CD8-positive, alpha-beta memory T cell (primary cell): ENCODE results near the gene M1AP. TPM values are rescaled to one million over a fixed set of nuclear protein-coding genes. Genes with fewer than 3 reads are reported as not detected.

Source experiments
- CTCF ChIA-PET: fragments of 350-600 bp; sonication (Branson Sonifier 250); formaldehyde crosslinking; loops from one replicate; lab custom pipeline; 2021; ENCODE audit warnings: antibody characterized with exemption; lab: Charles Lee
- POLR2A ChIA-PET: fragments of 350-600 bp; sonication (Branson Sonifier 250); formaldehyde crosslinking; loops from one replicate; lab custom pipeline; 2021; ENCODE audit warnings: antibody characterized with exemption; lab: Charles Lee
- DNase-seq, 5 donors: peaks; one replicate each; pipeline versions ENCODE4 v3.0.0 to v3.0.0-alpha.2; 2020 to 2022; ENCODE audit warnings: mixed read lengths in 1 of 5
- H3K27ac ChIP-seq: one replicate; pipeline ENCODE4 v1.7.0; 2013; ENCODE audit warnings: low read depth, mild to moderate bottlenecking, low read length, moderate library complexity
- H3K27me3 ChIP-seq: 2 replicates; pipeline ENCODE4 v1.7.0; 2013; ENCODE audit warnings: low read length, mild to moderate bottlenecking; ENCODE audit not compliant: insufficient read depth, poor library complexity, severe bottlenecking
- H3K36me3 ChIP-seq: 2 replicates; pipeline ENCODE4 v1.7.0; 2013; ENCODE audit warnings: mild to moderate bottlenecking, low read length, moderate library complexity; ENCODE audit not compliant: insufficient read depth
- H3K4me1 ChIP-seq: 2 replicates; pipeline ENCODE4 v1.7.0; 2013; ENCODE audit warnings: mild to moderate bottlenecking, low read length, moderate library complexity; ENCODE audit not compliant: insufficient read depth
- H3K4me3 ChIP-seq: 2 replicates; pipeline ENCODE4 v1.7.0; 2013; ENCODE audit warnings: mild to moderate bottlenecking, low read length
- H3K9me3 ChIP-seq: 2 replicates; pipeline ENCODE4 v1.7.0; 2013; ENCODE audit warnings: mild to moderate bottlenecking, low read length
- H3K27ac Mint-ChIP-seq, 8 donors: one replicate each; pipeline ENCODE4 v1.8.0; 2020 to 2021; ENCODE audit warnings: mixed read lengths in 8 of 8, mild to moderate bottlenecking in 6 of 8, inconsistent platforms in 3 of 8, moderate library complexity in 3 of 8
- H3K27me3 Mint-ChIP-seq, 2 donors: one replicate each; pipeline ENCODE4 v1.8.0; 2020 to 2021; ENCODE audit warnings: mixed read lengths in 2 of 2, mild to moderate bottlenecking in 1 of 2, moderate library complexity in 1 of 2
- H3K36me3 Mint-ChIP-seq, 3 donors: one replicate each; pipeline ENCODE4 v1.8.0; 2020 to 2021; ENCODE audit warnings: mixed read lengths in 3 of 3, inconsistent platforms in 1 of 3, mild to moderate bottlenecking in 1 of 3
- H3K4me1 Mint-ChIP-seq, 3 donors: one replicate each; pipeline ENCODE4 v1.8.0; 2020 to 2021; ENCODE audit warnings: mixed read lengths in 3 of 3, inconsistent platforms in 1 of 3, mild to moderate bottlenecking in 1 of 3
- H3K4me3 Mint-ChIP-seq, 7 donors: one replicate each; pipeline ENCODE4 v1.8.0; 2020 to 2021; ENCODE audit warnings: mixed read lengths in 7 of 7, mild to moderate bottlenecking in 6 of 7, moderate library complexity in 4 of 7, inconsistent platforms in 2 of 7
- H3K9me3 Mint-ChIP-seq, 5 donors: one replicate each; pipeline ENCODE4 v1.8.0; 2020 to 2022; ENCODE audit warnings: mixed read lengths in 5 of 5, mild to moderate bottlenecking in 3 of 5, moderate library complexity in 2 of 5, inconsistent platforms in 1 of 5
- polyA plus RNA-seq: library from polyadenylated mRNA; unstranded; fragments of 300-500 nt; fragmentation: Illumina TruSeq; gene quantifications from one replicate; pipeline ENCODE4 v1.2.3, GENCODE V29; 2021
- total RNA-seq, 2 experiments: library from RNA; stranded (reverse); gene quantifications; one replicate each; pipeline ENCODE4 v1.2.3, GENCODE V29; 2021

M1AP gene
- total and polyA plus RNA-seq, 3 experiments from 2014 or later, result 0.39 TPM; not detected in 2

- H3K9me3 Mint-ChIP-seq, result no peaks in the 10 kb centered on the region
- peaks cover 0 to 8% (median 5%) of the 10 kb centered on the region in 3 donors for H3K4me1 Mint-ChIP-seq
- peaks cover 4 to 22% of the 10 kb centered on the region in 2 donors for H3K27me3 Mint-ChIP-seq
- ChIA-PET CTCF (interaction anchor here (0.6 to 6.9 kb wide), 19 partner anchors 12 to 764 kb away, joined by 3 to 68 read pairs (median 4); partner anchors contain the start of genes CCDC142, MRPL53, TTC31 and WBP1), POLR2A (interaction anchor here (1.3 kb wide), 1 partner anchor 95 kb away, joined by 5 read pairs; no protein-coding TSS in a partner anchor)
- H3K4me1 ChIP-seq, result no peaks in the 10 kb centered on the region
- H3K27ac ChIP-seq, result no peak overlapping the region
- no peaks in the 10 kb centered on the region for H3K36me3 ChIP-seq
- H3K4me3 ChIP-seq, result no peak overlapping the region
- H3K27me3 ChIP-seq, result peaks cover 2% of the 10 kb centered on the region
- H3K9me3 ChIP-seq, result no peaks in the 10 kb centered on the region
- no peak overlapping the region for H3K4me3 Mint-ChIP-seq
- peak overlapping the region in 1 of 8 donors; percentile 66 for H3K27ac Mint-ChIP-seq
- DNase-seq, result peak in 4 of 5 donors; percentile 35 to 68 (median 56)
- no peaks in the 10 kb centered on the region for H3K36me3 Mint-ChIP-seq
Observed at GRCh38 chr2:74587664-74588277, 60.4 kb downstream of the M1AP start.

DNA sequence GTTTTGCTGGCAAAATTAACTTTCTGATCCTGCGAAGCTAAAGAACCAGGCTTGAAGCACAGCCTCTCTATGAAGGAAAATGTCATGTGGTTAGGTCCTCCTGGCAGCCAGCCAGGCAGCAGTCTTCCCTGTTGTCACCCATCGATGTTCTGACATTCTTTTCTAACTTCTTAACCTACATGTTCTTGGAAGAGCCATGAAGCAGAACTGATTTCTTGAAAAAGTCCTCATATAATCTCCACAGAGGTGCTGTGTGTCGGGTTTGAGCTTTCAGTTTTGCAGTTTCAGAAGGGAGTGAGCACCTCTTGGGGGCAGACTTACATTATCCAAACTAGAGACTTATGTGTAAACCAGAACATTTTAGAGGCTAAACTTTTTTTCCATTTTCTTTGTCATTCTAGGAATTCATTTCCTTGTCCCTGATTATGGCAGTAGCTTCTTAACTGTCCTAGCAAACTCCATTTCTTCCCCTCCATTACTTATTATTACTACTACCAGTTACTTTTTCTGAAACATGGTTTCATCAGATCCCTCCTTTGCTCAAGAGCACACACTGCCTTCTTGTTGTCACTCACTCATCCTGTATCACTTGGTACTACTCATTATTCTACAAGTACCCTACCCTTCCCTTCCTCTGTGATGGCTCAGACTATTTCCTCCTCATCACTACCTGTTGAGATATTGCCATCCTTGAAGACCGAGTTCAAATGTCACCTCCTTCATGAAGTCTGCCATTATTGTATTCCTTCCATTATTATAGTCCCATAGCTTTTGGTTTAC is 62.5 kb downstream of the M1AP start:
- ChIA-PET CTCF (interaction anchor here (0.8 to 6.9 kb wide), 4 partner anchors 9 to 336 kb away, joined by 3 to 68 read pairs (median 4); partner anchors contain the start of genes CCDC142 and TTC31), POLR2A (no interaction called here)
- no peaks in the 10 kb centered on the region for H3K9me3 ChIP-seq
- no peaks in the 10 kb centered on the region for H3K36me3 ChIP-seq
- Mint-ChIP-seq H3K27me3 (peaks cover 3 to 13% of the 10 kb centered on the region in 2 donors), H3K4me3 (peak overlapping the region in 2 of 7 donors; percentile 19 to 24), H3K27ac (peak overlapping the region in 2 of 8 donors; percentile 5 to 6), H3K36me3 (no peaks in the 10 kb centered on the region), H3K4me1 (peaks cover 0 to 8% (median 5%) of the 10 kb centered on the region in 3 donors), H3K9me3 (no peaks in the 10 kb centered on the region)
- no peak overlapping the region for H3K27ac ChIP-seq
- H3K27me3 ChIP-seq, result no peaks in the 10 kb centered on the region
- DNase-seq, result no peak
- H3K4me1 ChIP-seq, result no peaks in the 10 kb centered on the region
- no peak overlapping the region for H3K4me3 ChIP-seq

- Mint-ChIP-seq H3K27me3 (peaks cover 7% of the 10 kb centered on the region in 2 donors), H3K4me3 (no peak overlapping the region), H3K36me3 (no peaks in the 10 kb centered on the region), H3K4me1 (peaks cover 0 to 8% (median 5%) of the 10 kb centered on the region in 3 donors), H3K9me3 (no peaks in the 10 kb centered on the region), H3K27ac (peak overlapping the region in 1 of 8 donors; percentile 34)
- ChIA-PET CTCF (interaction anchor here (1.3 to 6.9 kb wide), 2 partner anchors 101 to 335 kb away, joined by 3 to 68 read pairs; partner anchors contain the start of genes CCDC142 and TTC31), POLR2A (no interaction called here)
- DNase-seq, result no peak
- Histone ChIP-seq H3K27me3 (no peaks in the 10 kb centered on the region), H3K27ac (no peak overlapping the region), H3K4me1 (no peaks in the 10 kb centered on the region), H3K36me3 (no peaks in the 10 kb centered on the region), H3K9me3 (no peaks in the 10 kb centered on the region), H3K4me3 (no peak overlapping the region)
Observed at GRCh38 chr2:74584088-74584645, 64.0 kb downstream of the M1AP start.

- ChIA-PET CTCF (interaction anchor here (1.4 to 6.9 kb wide), 2 partner anchors 13 to 101 kb away, joined by 3 to 68 read pairs; partner anchors contain the start of genes CCDC142 and TTC31), POLR2A (no interaction called here)
- Mint-ChIP-seq H3K36me3 (no peaks in the 10 kb centered on the region), H3K9me3 (no peaks in the 10 kb centered on the region), H3K4me1 (peaks cover 0 to 8% (median 5%) of the 10 kb centered on the region in 3 donors), H3K4me3 (no peak overlapping the region), H3K27me3 (peaks cover 3 to 7% of the 10 kb centered on the region in 2 donors), H3K27ac (no peak overlapping the region)
- no peaks in the 10 kb centered on the region for H3K4me1 ChIP-seq
- no peak overlapping the region for H3K4me3 ChIP-seq
- no peaks in the 10 kb centered on the region for H3K9me3 ChIP-seq
- no peak for DNase-seq
- H3K27me3 ChIP-seq, result no peaks in the 10 kb centered on the region
- no peak overlapping the region for H3K27ac ChIP-seq
- no peaks in the 10 kb centered on the region for H3K36me3 ChIP-seq
Observed at GRCh38 chr2:74583504-74583903, 64.6 kb downstream of the M1AP start.

GRCh38 chr2:74582184-74582583 is 65.9 kb downstream of the M1AP start:
- no peaks in the 10 kb centered on the region for H3K27me3 ChIP-seq
- H3K27ac Mint-ChIP-seq, result no peak overlapping the region
- H3K4me3 ChIP-seq, result no peak overlapping the region
- peaks cover 3 to 7% of the 10 kb centered on the region in 2 donors for H3K27me3 Mint-ChIP-seq
- no peaks in the 10 kb centered on the region for H3K36me3 ChIP-seq
- DNase-seq, result no peak
- no peaks in the 10 kb centered on the region for H3K4me1 ChIP-seq
- ChIA-PET POLR2A (no interaction called here), CTCF (interaction anchor here (1.4 kb wide), 1 partner anchor 14 kb away, joined by 3 read pairs; no protein-coding TSS in a partner anchor)
- peaks cover 0 to 8% (median 5%) of the 10 kb centered on the region in 3 donors for H3K4me1 Mint-ChIP-seq
- no peak overlapping the region for H3K4me3 Mint-ChIP-seq
- no peaks in the 10 kb centered on the region for H3K9me3 Mint-ChIP-seq
- H3K36me3 Mint-ChIP-seq, result no peaks in the 10 kb centered on the region
- H3K9me3 ChIP-seq, result no peaks in the 10 kb centered on the region
- H3K27ac ChIP-seq, result no peak overlapping the region

- Mint-ChIP-seq H3K4me1 (peaks cover 0 to 8% (median 5%) of the 10 kb centered on the region in 3 donors), H3K27me3 (peaks cover 3 to 7% of the 10 kb centered on the region in 2 donors), H3K27ac (no peak overlapping the region), H3K36me3 (no peaks in the 10 kb centered on the region), H3K4me3 (no peak overlapping the region), H3K9me3 (no peaks in the 10 kb centered on the region)
- DNase-seq, result no peak
- no peak overlapping the region for H3K4me3 ChIP-seq
- H3K27me3 ChIP-seq, result no peaks in the 10 kb centered on the region
- ChIA-PET POLR2A (no interaction called here), CTCF (no interaction called here)
- no peaks in the 10 kb centered on the region for H3K9me3 ChIP-seq
- no peaks in the 10 kb centered on the region for H3K4me1 ChIP-seq
- H3K36me3 ChIP-seq, result no peaks in the 10 kb centered on the region
- H3K27ac ChIP-seq, result no peak overlapping the region
Observed at GRCh38 chr2:74581463-74581862, 66.7 kb downstream of the M1AP start.

- POLR2A ChIA-PET, result no interaction called here
- no peak overlapping the region for H3K4me3 Mint-ChIP-seq
- peaks cover 0 to 4% (median 0%) of the 10 kb centered on the region in 3 donors for H3K36me3 Mint-ChIP-seq
- peaks cover 14 to 15% (median 15%) of the 10 kb centered on the region in 3 donors for H3K4me1 Mint-ChIP-seq
- no peak overlapping the region for H3K4me3 ChIP-seq
- no peaks in the 10 kb centered on the region for H3K27me3 ChIP-seq
- H3K27ac Mint-ChIP-seq, result peak overlapping the region in 1 of 8 donors; percentile 1
- DNase-seq, result no peak
- peaks cover 9% of the 10 kb centered on the region for H3K4me1 ChIP-seq
- CTCF ChIA-PET, result no interaction called here
- peaks cover 3 to 7% of the 10 kb centered on the region in 2 donors for H3K27me3 Mint-ChIP-seq
- no peaks in the 10 kb centered on the region for H3K36me3 ChIP-seq
- H3K27ac ChIP-seq, result no peak overlapping the region
- no peaks in the 10 kb centered on the region for H3K9me3 ChIP-seq
- no peaks in the 10 kb centered on the region for H3K9me3 Mint-ChIP-seq
Observed at GRCh38 chr2:74578408-74578807, 69.7 kb downstream of the M1AP start.
